T-helper 17 cell (primary cell): ENCODE results near the gene NOVA1. TPM values are rescaled to one million over a fixed set of nuclear protein-coding genes. Genes with fewer than 3 reads are reported as not detected.

ENCODE experiments used
- ATAC-seq: fragments of 150-1000 bp; cut with Tn5 transposase; 2 replicates; pipeline ENCODE4 v1.10.0; 2021; ENCODE audit warnings: mild to moderate bottlenecking, moderate library complexity
- DNase-seq, 3 donors: peaks; one replicate each; pipeline versions ENCODE4 v3.0.0 to v3.0.0-alpha.2; 2020 to 2021
- H3K9me3 ChIP-seq: one replicate; pipeline ENCODE4 v1.7.0; 2013; ENCODE audit warnings: low read length, mild to moderate bottlenecking; ENCODE audit not compliant: control insufficient read depth, poor library complexity, severe bottlenecking
- H3K27ac Mint-ChIP-seq: one replicate; pipeline ENCODE4 v1.8.0; 2022; ENCODE audit warnings: mild to moderate bottlenecking, moderate library complexity, mixed read lengths
- H3K27me3 Mint-ChIP-seq: one replicate; pipeline ENCODE4 v1.8.0; 2022; ENCODE audit warnings: mixed read lengths
- H3K36me3 Mint-ChIP-seq: one replicate; pipeline ENCODE4 v1.8.0; 2022; ENCODE audit warnings: low read depth, mixed read lengths
- H3K4me1 Mint-ChIP-seq: one replicate; pipeline ENCODE4 v1.8.0; 2022; ENCODE audit warnings: mild to moderate bottlenecking, mixed read lengths
- H3K4me3 Mint-ChIP-seq: one replicate; pipeline ENCODE4 v1.8.0; 2022; ENCODE audit warnings: mild to moderate bottlenecking, moderate library complexity, mixed read lengths
- total RNA-seq, 4 donors: library from RNA in 2 of 4; stranded (reverse) in 2 of 4; gene quantifications; one replicate each; pipeline ENCODE4 v1.2.3 and lab custom pipeline; 2022 to 2026

The NOVA1 gene
- total RNA-seq, 2 donors from 2014 or later: 0.16 TPM; not detected in 1

GRCh38 chr14:26404927-26405326 is 192.9 kb downstream of the NOVA1 start:
- H3K36me3 Mint-ChIP-seq: no peaks in the 10 kb centered on the region
- no peak overlapping the region for H3K27ac Mint-ChIP-seq
- H3K9me3 ChIP-seq: no peaks in the 10 kb centered on the region
- no peak for DNase-seq
- H3K4me3 Mint-ChIP-seq: no peak overlapping the region
- no peaks in the 10 kb centered on the region for H3K27me3 Mint-ChIP-seq
- no peak for ATAC-seq
- H3K4me1 Mint-ChIP-seq: no peaks in the 10 kb centered on the region

- no peaks in the 10 kb centered on the region for H3K9me3 ChIP-seq
- H3K4me3 Mint-ChIP-seq: no peak overlapping the region
- no peak for DNase-seq
- H3K27ac Mint-ChIP-seq: no peak overlapping the region
- no peaks in the 10 kb centered on the region for H3K27me3 Mint-ChIP-seq
- H3K4me1 Mint-ChIP-seq: no peaks in the 10 kb centered on the region
- ATAC-seq: no peak
- no peaks in the 10 kb centered on the region for H3K36me3 Mint-ChIP-seq
Observed at GRCh38 chr14:26403760-26404159, 194.1 kb downstream of the NOVA1 start.

GRCh38 chr14:26402126-26402525 is 195.7 kb downstream of the NOVA1 start:
- Mint-ChIP-seq H3K27me3 (no peaks in the 10 kb centered on the region), H3K36me3 (no peaks in the 10 kb centered on the region), H3K4me1 (no peaks in the 10 kb centered on the region), H3K27ac (no peak overlapping the region), H3K4me3 (no peak overlapping the region)
- DNase-seq (no peak), ATAC-seq (no peak)
- H3K9me3 ChIP-seq: no peaks in the 10 kb centered on the region

GRCh38 chr14:26401179-26401968 is 196.5 kb downstream of the NOVA1 start:
- DNase-seq (no peak), ATAC-seq (no peak)
- H3K4me1 Mint-ChIP-seq: no peaks in the 10 kb centered on the region
- H3K36me3 Mint-ChIP-seq: no peaks in the 10 kb centered on the region
- H3K9me3 ChIP-seq: no peaks in the 10 kb centered on the region
- H3K27me3 Mint-ChIP-seq: no peaks in the 10 kb centered on the region
- H3K27ac Mint-ChIP-seq: no peak overlapping the region
- H3K4me3 Mint-ChIP-seq: no peak overlapping the region

GRCh38 chr14:26400373-26400772 is 197.5 kb downstream of the NOVA1 start:
- Mint-ChIP-seq H3K4me1 (no peaks in the 10 kb centered on the region), H3K36me3 (no peaks in the 10 kb centered on the region), H3K27ac (no peak overlapping the region), H3K27me3 (no peaks in the 10 kb centered on the region), H3K4me3 (no peak overlapping the region)
- DNase-seq (no peak), ATAC-seq (no peak)
- no peaks in the 10 kb centered on the region for H3K9me3 ChIP-seq

- Mint-ChIP-seq H3K27ac (no peak overlapping the region), H3K4me3 (no peak overlapping the region), H3K27me3 (no peaks in the 10 kb centered on the region), H3K4me1 (no peaks in the 10 kb centered on the region), H3K36me3 (no peaks in the 10 kb centered on the region)
- DNase-seq (no peak), ATAC-seq (no peak)
- no peaks in the 10 kb centered on the region for H3K9me3 ChIP-seq
Observed at GRCh38 chr14:26398616-26399015, 199.2 kb downstream of the NOVA1 start.
